Loucy (cell line): ENCODE measurements around the gene PFAS.

ENCODE experiments used
- H2AFZ ChIP-seq: fragments of 200-600 bp; sonication (generic); 2 replicates; pipeline ENCODE4 v1.6.0; 2016; ENCODE audit warnings: antibody characterized with exemption, mild to moderate bottlenecking, low read length, moderate library complexity
- H3F3A ChIP-seq: fragments of 200-600 bp; 2 replicates; pipeline ENCODE4 v1.6.0; 2016; ENCODE audit warnings: antibody characterized with exemption, low read depth, mild to moderate bottlenecking
- H3K27me3 ChIP-seq: fragments of 200-600 bp; sonication (generic); 2 replicates; pipeline ENCODE4 v1.6.1; 2014; ENCODE audit warnings: low read length, mild to moderate bottlenecking; ENCODE audit not compliant: insufficient read depth, poor library complexity, severe bottlenecking
- H3K36me3 ChIP-seq: fragments of 200-600 bp; sonication (generic); 2 replicates; pipeline ENCODE4 v1.6.1; 2016; ENCODE audit warnings: low read length; ENCODE audit not compliant: insufficient read depth
- H3K4me1 ChIP-seq: fragments of 200-600 bp; sonication (generic); 2 replicates; pipeline ENCODE4 v1.5.1; 2014; ENCODE audit warnings: low read length, mild to moderate bottlenecking; ENCODE audit not compliant: insufficient read depth, poor library complexity, severe bottlenecking
- H3K4me2 ChIP-seq: fragments of 200-600 bp; sonication (generic); 2 replicates; pipeline ENCODE4 v1.6.0; 2014; ENCODE audit warnings: antibody characterized with exemption, low read length, low read depth, mild to moderate bottlenecking; ENCODE audit not compliant: poor library complexity, severe bottlenecking
- H3K4me3 ChIP-seq: fragments of 200-600 bp; sonication (generic); 2 replicates; pipeline ENCODE4 v1.5.1; 2014; ENCODE audit warnings: low read length, mild to moderate bottlenecking, mixed read lengths; ENCODE audit not compliant: poor library complexity, severe bottlenecking
- H3K79me2 ChIP-seq: fragments of 200-600 bp; sonication (generic); 2 replicates; pipeline ENCODE4 v1.6.1; 2014; ENCODE audit warnings: low read length; ENCODE audit not compliant: insufficient read depth
- H3K9ac ChIP-seq: fragments of 200-600 bp; sonication (generic); 2 replicates; pipeline ENCODE4 v1.6.0; 2014; ENCODE audit warnings: mild to moderate bottlenecking, low read depth, low read length, moderate library complexity; ENCODE audit not compliant: poor library complexity, severe bottlenecking
- H3K9me2 ChIP-seq: fragments of 200-600 bp; sonication (generic); replicated peaks from 2 replicates; pipeline ENCODE4 v1.6.1; 2016; ENCODE audit warnings: low read depth, low read length, mixed read lengths
- H3K9me3 ChIP-seq: fragments of 200-600 bp; sonication (generic); 2 replicates; pipeline ENCODE4 v1.6.1; 2014; ENCODE audit warnings: mild to moderate bottlenecking, antibody characterized with exemption, low read length, low read depth; ENCODE audit not compliant: insufficient read depth
- H4K20me1 ChIP-seq: fragments of 200-600 bp; sonication (generic); 2 replicates; pipeline ENCODE4 v1.6.0; 2014; ENCODE audit warnings: antibody characterized with exemption, low read length, mild to moderate bottlenecking; ENCODE audit not compliant: insufficient read depth, poor library complexity, severe bottlenecking
- CTCF ChIP-seq: fragments of 200-600 bp; sonication (generic); conservative IDR thresholded peaks from 2 replicates; pipeline ENCODE4 v1.5.1; 2014; ENCODE audit warnings: mild to moderate bottlenecking, antibody characterized with exemption, low read length
- EZH2phosphoT487 ChIP-seq: fragments of 200-600 bp; IDR thresholded peaks from 2 replicates; pipeline ENCODE4 v1.6.1; 2018; ENCODE audit warnings: antibody characterized with exemption, mild to moderate bottlenecking, moderate library complexity, borderline replicate concordance

Gene PFAS

DNA sequence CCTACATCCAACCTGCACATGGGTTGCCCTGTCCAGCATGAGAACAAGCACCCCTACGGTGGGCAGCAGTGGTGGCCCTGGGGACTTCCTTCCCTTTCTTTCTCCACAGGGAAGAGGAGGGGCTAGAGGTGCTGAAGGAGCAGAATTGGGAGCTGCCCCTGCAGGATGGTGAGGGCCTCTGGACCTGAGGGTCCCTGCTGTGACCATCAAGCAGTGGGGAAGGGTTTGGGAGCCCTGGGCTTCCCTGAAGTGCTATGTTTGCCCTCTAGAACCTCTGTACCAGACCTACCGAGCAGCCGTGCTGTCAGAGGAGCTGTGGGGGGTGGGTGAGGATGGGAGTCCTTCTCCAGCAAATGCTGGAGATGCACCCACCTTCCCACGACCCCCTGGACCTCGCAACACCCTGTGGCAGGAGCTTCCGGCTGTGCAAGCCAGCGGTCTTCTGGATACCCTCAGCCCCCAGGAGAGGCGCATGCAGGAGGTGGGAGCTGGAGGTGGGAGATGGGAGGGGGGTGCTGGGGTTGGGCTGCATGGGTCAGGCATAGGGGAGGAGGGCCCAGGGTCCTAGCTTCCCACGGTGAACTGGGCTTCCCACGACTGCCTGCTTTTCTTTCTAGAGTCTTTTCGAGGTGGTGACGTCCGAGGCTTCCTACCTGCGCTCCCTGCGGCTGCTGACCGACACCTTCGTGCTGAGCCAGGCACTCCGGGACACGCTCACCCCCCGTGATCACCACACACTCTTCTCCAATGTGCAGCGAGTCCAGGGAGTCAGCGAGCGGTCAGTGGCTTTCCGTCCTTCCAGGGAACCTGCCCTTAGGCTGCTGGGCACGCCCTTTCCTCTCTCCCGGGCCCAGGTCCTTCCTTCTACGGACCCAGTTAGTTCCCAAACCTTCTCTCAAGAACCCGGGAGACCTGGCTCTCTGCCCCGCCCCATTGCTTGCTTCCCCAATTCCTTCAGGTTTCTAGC lies 66.0 kb downstream of the PFAS start:
- no peaks in the 10 kb centered on the region for H3K79me2 ChIP-seq
- no peak overlapping the region for H3K9ac ChIP-seq
- no peak overlapping the region; the same call in 1 of the 2 replicates for H2AFZ ChIP-seq
- H3K4me3 ChIP-seq, result no peak overlapping the region
- no peaks in the 10 kb centered on the region for H3K9me3 ChIP-seq
- no peak for TF ChIP-seq CTCF
- no peak for TF ChIP-seq EZH2phosphoT487
- H3K4me2 ChIP-seq, result no peak overlapping the region
- no peaks in the 10 kb centered on the region for H3K9me2 ChIP-seq
- no peaks in the 10 kb centered on the region for H3K4me1 ChIP-seq
- no peaks in the 10 kb centered on the region for H4K20me1 ChIP-seq
- H3F3A ChIP-seq, result no peaks in the 10 kb centered on the region
- no peaks in the 10 kb centered on the region for H3K36me3 ChIP-seq
- H3K27me3 ChIP-seq, result no peaks in the 10 kb centered on the region

DNA sequence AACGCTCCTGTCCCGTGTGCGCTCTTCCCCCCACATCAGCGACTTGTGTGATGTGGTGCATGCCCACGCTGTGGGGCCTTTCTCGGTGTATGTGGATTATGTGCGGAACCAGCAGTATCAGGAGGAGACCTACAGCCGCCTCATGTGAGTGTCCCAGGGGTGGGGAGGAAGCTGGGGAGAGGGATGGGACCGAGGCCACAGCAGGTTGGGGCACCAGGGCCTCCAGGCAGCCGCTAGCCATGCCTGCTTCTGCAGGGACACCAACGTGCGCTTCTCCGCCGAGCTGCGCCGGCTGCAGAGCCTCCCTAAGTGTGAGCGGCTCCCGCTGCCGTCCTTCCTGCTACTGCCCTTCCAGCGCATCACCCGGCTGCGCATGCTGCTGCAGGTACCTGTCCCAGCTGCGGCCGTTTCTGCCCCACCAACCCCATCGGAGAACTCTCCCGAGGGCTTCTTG lies 66.7 kb downstream of the PFAS start:
- H4K20me1 ChIP-seq, result no peaks in the 10 kb centered on the region
- H3K27me3 ChIP-seq, result no peaks in the 10 kb centered on the region
- no peak overlapping the region for H3K4me2 ChIP-seq
- H3K4me1 ChIP-seq, result no peaks in the 10 kb centered on the region
- no peak overlapping the region for H2AFZ ChIP-seq
- no peak overlapping the region for H3K9ac ChIP-seq
- H3K9me3 ChIP-seq, result no peaks in the 10 kb centered on the region
- no peak for TF ChIP-seq EZH2phosphoT487
- TF ChIP-seq CTCF, result no peak
- H3K79me2 ChIP-seq, result no peaks in the 10 kb centered on the region
- no peaks in the 10 kb centered on the region for H3F3A ChIP-seq
- H3K4me3 ChIP-seq, result no peak overlapping the region
- H3K9me2 ChIP-seq, result no peaks in the 10 kb centered on the region
- no peaks in the 10 kb centered on the region for H3K36me3 ChIP-seq

GRCh38 chr17:8318010-8318935 lies 69.2 kb downstream of the PFAS start:
- Histone ChIP-seq H3K9me3 (no peaks in the 10 kb centered on the region), H3F3A (no peaks in the 10 kb centered on the region), H3K36me3 (no peaks in the 10 kb centered on the region), H3K27me3 (no peaks in the 10 kb centered on the region), H3K9ac (no peak overlapping the region), H3K4me2 (no peak overlapping the region), H3K79me2 (no peaks in the 10 kb centered on the region), H2AFZ (no peak overlapping the region), H3K9me2 (no peaks in the 10 kb centered on the region), H4K20me1 (no peaks in the 10 kb centered on the region), H3K4me3 (no peak overlapping the region), H3K4me1 (no peaks in the 10 kb centered on the region)
- TF ChIP-seq EZH2phosphoT487 (no peak), CTCF (no peak)
